Adrenal gland (tissue), 5 donors: ENCODE data around the gene ZNF169.

Source experiments
- POLR2A ChIP-seq, 2 donors: fragments of 450-650 bp; IDR thresholded peaks; one replicate each; pipeline ENCODE4 v1.6.1; 2017; ENCODE audit warnings: antibody characterized with exemption in 2 of 2, mild to moderate bottlenecking in 2 of 2, moderate library complexity in 1 of 2
- TF ChIP-seq, protein P1 (sequence below), 6 experiments: fragments of 450-650 bp in 4 of 6; fragments of 200-600 bp in 2 of 6; sonication (generic) in 1 of 6; IDR thresholded peaks; 1 replicate in 5 of 6; 2 replicates in 1 of 6; pipeline versions ENCODE4 v1.5.1 to v1.8.0; 2016 to 2021; ENCODE audit warnings: antibody characterized with exemption in 6 of 6, mild to moderate bottlenecking in 2 of 6, moderate library complexity in 1 of 6
- donor health status: DM: no; HTN: no; CAD: no.

DNA sequence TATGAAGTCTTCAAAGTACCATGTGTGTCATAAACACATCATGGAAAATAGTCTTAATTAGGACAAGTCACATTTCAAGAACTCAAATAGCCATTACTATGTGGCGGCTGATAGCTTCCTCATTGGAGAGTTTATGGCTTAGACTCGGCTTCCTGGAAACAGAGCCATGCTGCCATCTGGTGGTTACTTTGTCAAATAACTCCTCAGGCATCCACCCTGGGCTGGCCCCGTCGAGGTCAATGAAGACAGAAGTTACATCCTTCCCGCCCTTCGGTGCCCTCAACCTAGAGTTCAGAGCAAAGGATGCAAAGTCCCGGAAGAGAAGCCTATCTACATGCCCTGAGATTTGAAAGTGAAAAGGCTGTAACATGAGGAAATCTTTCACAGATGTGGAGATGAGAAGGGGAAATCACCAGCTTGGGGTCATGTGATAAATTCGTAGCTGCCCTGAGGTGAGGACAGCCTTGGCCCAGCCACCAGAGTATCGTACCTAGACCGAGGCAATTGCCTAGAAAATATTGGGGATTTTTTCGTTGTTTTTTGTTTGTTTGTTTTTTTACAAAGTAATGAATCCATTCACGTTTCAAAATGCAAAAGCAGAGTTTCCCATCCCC, 45.5 kb upstream of the ZNF169 start:
- no peak for TF ChIP-seq POLR2A (IDR thresholded peaks at IDR 0.05)
- TF ChIP-seq, protein P1, sequence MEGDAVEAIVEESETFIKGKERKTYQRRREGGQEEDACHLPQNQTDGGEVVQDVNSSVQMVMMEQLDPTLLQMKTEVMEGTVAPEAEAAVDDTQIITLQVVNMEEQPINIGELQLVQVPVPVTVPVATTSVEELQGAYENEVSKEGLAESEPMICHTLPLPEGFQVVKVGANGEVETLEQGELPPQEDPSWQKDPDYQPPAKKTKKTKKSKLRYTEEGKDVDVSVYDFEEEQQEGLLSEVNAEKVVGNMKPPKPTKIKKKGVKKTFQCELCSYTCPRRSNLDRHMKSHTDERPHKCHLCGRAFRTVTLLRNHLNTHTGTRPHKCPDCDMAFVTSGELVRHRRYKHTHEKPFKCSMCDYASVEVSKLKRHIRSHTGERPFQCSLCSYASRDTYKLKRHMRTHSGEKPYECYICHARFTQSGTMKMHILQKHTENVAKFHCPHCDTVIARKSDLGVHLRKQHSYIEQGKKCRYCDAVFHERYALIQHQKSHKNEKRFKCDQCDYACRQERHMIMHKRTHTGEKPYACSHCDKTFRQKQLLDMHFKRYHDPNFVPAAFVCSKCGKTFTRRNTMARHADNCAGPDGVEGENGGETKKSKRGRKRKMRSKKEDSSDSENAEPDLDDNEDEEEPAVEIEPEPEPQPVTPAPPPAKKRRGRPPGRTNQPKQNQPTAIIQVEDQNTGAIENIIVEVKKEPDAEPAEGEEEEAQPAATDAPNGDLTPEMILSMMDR (IDR thresholded peaks at IDR 0.05) = peak; percentile 57 to 94 (median 86)
